ENCODE data around the gene TBC1D2B.

The TBC1D2B gene

GRCh38 chr15:78097667-78098066 lies 20.2 kb upstream of the TBC1D2B start:
- Histone ChIP-seq H3K79me2 (no peaks in the 10 kb centered on the region), H3K4me1 (no peaks in the 10 kb centered on the region), H3K27me3 (ENCODE audit: control insufficient read depth, insufficient read depth, low read length) (no peaks in the 10 kb centered on the region), H3K4me2 (ENCODE audit: low read length) (no peak overlapping the region), H3K9ac (no peak overlapping the region), H3K4me3 (ENCODE audit: low read depth, low read length) (no peak overlapping the region), H3K9me3 (ENCODE audit: control insufficient read depth, low read length) (no peaks in the 10 kb centered on the region), H3K27ac (no peak overlapping the region), H3K36me3 (ENCODE audit: control insufficient read depth, insufficient read depth, low read length) (no peaks in the 10 kb centered on the region), H2AFZ (no peak overlapping the region)
- TF ChIP-seq, protein P1, sequence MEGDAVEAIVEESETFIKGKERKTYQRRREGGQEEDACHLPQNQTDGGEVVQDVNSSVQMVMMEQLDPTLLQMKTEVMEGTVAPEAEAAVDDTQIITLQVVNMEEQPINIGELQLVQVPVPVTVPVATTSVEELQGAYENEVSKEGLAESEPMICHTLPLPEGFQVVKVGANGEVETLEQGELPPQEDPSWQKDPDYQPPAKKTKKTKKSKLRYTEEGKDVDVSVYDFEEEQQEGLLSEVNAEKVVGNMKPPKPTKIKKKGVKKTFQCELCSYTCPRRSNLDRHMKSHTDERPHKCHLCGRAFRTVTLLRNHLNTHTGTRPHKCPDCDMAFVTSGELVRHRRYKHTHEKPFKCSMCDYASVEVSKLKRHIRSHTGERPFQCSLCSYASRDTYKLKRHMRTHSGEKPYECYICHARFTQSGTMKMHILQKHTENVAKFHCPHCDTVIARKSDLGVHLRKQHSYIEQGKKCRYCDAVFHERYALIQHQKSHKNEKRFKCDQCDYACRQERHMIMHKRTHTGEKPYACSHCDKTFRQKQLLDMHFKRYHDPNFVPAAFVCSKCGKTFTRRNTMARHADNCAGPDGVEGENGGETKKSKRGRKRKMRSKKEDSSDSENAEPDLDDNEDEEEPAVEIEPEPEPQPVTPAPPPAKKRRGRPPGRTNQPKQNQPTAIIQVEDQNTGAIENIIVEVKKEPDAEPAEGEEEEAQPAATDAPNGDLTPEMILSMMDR (IDR thresholded peaks at IDR 0.05) = no peak

DNA sequence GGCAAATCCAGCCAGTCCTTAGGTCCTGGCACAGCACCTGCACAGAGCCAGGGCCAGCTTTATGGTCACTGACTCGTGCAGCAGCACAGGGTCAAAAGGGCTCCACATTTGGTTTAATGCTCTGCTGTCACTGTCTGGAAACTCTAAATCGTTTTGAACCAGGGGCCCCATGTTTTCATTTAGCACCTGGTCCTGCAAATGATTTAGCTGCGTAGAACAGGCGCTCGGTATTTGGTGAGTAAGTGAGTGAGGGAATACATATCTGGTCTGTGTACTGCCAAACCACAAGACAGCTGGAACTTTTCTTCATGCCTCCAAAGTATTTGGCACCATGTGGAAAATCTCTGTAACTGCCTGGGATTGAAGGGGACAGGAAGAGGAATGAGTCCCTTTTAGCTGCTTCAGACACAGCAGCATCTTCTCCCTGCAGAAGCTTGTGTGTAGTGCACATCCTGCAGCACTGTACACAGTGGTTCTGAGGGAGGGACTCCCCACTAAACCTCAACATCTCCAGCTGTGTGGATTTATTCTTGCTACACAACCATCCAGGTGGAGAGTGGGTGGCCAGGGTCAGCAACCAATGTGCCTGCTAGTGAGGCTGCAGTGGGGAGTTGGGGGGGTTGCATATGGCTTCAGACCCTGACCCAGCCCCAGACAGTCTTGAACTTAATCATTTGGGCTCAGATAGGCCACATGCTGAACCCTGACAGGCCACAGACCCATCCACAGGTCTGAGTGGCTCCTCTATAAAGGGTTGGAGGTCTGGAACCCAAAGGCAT lies 15.9 kb upstream of the TBC1D2B start:
- Histone ChIP-seq H3K4me2 (ENCODE audit: low read length) (no peak overlapping the region), H3K4me3 (ENCODE audit: low read depth, low read length) (no peak overlapping the region), H3K36me3 (ENCODE audit: control insufficient read depth, insufficient read depth, low read length) (no peaks in the 10 kb centered on the region), H3K27me3 (ENCODE audit: control insufficient read depth, insufficient read depth, low read length) (no peaks in the 10 kb centered on the region), H3K4me1 (no peaks in the 10 kb centered on the region), H2AFZ (no peak overlapping the region), H3K9me3 (ENCODE audit: control insufficient read depth, low read length) (no peaks in the 10 kb centered on the region), H3K27ac (no peak overlapping the region), H3K9ac (no peak overlapping the region), H3K79me2 (no peaks in the 10 kb centered on the region)
- TF ChIP-seq, protein P1 (IDR thresholded peaks at IDR 0.05) = no peak

GRCh38 chr15:78092261-78093041 lies 14.9 kb upstream of the TBC1D2B start, which contains the start of gene SH2D7:
Gene SH2D7 (plus strand): TSS chr15:78092561. CDS start chr15:78092585, 24 bp downstream.
- no peaks in the 10 kb centered on the region for H3K79me2 ChIP-seq
- H3K4me2 ChIP-seq (ENCODE audit: low read length) = no peak within 1 kb of the TSS
- H3K9me3 ChIP-seq (ENCODE audit: control insufficient read depth, low read length) = no peaks in the 10 kb centered on the region
- no peak within 1 kb of the TSS for H3K27ac ChIP-seq
- TF ChIP-seq, protein P1 (IDR thresholded peaks at IDR 0.05) = no peak
- no peaks in the 10 kb centered on the region for H3K4me1 ChIP-seq
- H3K9ac ChIP-seq = no peak within 1 kb of the TSS
- no peak within 1 kb of the TSS for H2AFZ ChIP-seq
- H3K4me3 ChIP-seq (ENCODE audit: low read depth, low read length) = no peak within 1 kb of the TSS
- H3K36me3 ChIP-seq (ENCODE audit: control insufficient read depth, insufficient read depth, low read length) = no peaks in the 10 kb centered on the region
- H3K27me3 ChIP-seq (ENCODE audit: control insufficient read depth, insufficient read depth, low read length) = no peaks in the 10 kb centered on the region

GRCh38 chr15:78090422-78091063 lies 13.0 kb upstream of the TBC1D2B start:
- H3K27ac ChIP-seq = no peak overlapping the region
- no peak overlapping the region for H3K4me3 ChIP-seq (ENCODE audit: low read depth, low read length)
- H3K9ac ChIP-seq = no peak overlapping the region
- no peaks in the 10 kb centered on the region for H3K36me3 ChIP-seq (ENCODE audit: control insufficient read depth, insufficient read depth, low read length)
- H3K4me2 ChIP-seq (ENCODE audit: low read length) = no peak overlapping the region
- H3K79me2 ChIP-seq = no peaks in the 10 kb centered on the region
- TF ChIP-seq, protein P1 (IDR thresholded peaks at IDR 0.05) = no peak
- H3K9me3 ChIP-seq (ENCODE audit: control insufficient read depth, low read length) = no peaks in the 10 kb centered on the region
- H3K4me1 ChIP-seq = no peaks in the 10 kb centered on the region
- no peaks in the 10 kb centered on the region for H3K27me3 ChIP-seq (ENCODE audit: control insufficient read depth, insufficient read depth, low read length)
- no peak overlapping the region for H2AFZ ChIP-seq
